ENCODE results near the gene STIM2.

The STIM2 gene

DNA sequence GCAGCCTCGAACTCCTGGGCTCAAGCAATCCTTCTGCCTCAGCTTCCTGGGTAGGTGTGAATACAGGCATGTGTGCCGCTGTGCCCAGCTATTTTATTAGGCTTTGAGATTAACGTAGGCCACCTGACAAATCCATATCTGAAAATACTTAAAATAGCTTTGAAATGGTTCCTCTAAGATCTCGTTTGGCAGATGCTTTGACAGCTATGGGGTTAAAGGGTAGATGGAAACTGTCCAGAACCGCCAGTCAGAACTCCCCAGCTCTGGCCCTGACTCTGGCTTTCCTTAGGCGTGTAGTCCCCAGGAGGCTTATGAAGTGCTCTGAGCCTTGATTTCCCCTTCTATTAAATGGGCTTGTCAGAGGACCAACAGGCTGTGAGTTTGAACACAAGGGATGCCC lies 32.8 kb upstream of the STIM2 start:
- TF ChIP-seq GATA2 (IDR thresholded peaks at IDR 0.05; ENCODE audit: low read depth, low read length) (no peak), GATA3 (IDR thresholded peaks at IDR 0.05; ENCODE audit: low read depth, low read length) (no peak)

DNA sequence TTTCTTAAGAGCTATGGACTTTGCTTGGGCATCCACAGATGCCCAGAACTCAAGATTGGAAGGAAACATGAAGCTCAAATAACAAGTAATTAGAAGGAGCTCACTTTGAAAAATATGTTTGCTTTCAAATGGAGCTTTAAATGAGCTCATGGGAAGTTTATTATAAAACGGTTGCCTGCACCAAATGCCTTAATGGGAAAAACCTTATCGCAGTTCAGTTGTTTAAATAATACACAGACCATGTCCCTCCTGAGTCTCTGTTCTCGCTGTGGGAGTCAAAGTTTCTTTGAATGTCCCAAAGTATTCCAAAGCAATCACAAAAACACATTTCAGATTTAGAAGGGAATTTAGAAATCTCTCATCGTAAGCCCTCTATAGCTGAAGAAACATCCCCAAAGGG lies 31.6 kb upstream of the STIM2 start:
- TF ChIP-seq GATA2 (IDR thresholded peaks at IDR 0.05; ENCODE audit: low read depth, low read length) (no peak), GATA3 (IDR thresholded peaks at IDR 0.05; ENCODE audit: low read depth, low read length) (no peak)

DNA sequence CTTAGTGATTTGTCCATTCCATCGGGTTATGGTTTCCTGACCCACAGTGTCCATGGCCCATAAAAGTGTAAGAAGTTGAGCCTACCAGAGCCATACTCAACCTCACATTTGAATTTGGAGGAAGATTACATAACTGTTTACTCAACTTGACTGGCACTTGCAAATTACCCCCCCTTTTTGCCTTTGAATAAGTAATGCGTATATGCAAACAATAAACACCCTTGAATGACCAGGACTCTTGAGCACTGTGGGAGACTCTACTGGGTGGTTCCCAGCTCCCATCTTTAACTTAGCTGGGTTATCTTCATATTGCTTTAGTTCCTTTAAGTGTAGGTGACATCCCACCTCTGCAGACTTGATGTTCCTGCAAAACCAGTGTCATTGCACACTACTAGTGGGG lies 30.6 kb upstream of the STIM2 start:
- TF ChIP-seq GATA3 (IDR thresholded peaks at IDR 0.05; ENCODE audit: low read depth, low read length) (no peak), GATA2 (IDR thresholded peaks at IDR 0.05; ENCODE audit: low read depth, low read length) (no peak)

DNA sequence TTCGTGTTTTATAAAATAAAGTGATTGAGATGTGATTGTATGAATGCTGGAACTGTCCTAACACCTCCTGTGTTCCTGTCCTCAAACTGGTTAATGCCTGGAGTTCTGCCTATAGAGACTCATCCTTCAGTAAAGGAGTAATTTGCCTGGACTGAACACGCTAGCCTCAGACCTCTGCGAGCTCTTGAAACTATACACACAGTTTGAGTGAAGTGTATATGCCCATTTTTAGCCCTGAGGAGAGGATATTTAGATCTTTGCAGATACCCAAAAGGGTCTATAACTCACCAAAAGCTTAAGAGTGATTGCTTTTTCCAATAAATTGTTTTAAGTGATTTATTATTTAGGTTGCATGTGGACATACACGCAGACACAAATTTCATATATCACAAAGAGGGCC lies 29.9 kb upstream of the STIM2 start:
- TF ChIP-seq GATA3 (IDR thresholded peaks at IDR 0.05; ENCODE audit: low read depth, low read length) (no peak), GATA2 (IDR thresholded peaks at IDR 0.05; ENCODE audit: low read depth, low read length) (no peak)

DNA sequence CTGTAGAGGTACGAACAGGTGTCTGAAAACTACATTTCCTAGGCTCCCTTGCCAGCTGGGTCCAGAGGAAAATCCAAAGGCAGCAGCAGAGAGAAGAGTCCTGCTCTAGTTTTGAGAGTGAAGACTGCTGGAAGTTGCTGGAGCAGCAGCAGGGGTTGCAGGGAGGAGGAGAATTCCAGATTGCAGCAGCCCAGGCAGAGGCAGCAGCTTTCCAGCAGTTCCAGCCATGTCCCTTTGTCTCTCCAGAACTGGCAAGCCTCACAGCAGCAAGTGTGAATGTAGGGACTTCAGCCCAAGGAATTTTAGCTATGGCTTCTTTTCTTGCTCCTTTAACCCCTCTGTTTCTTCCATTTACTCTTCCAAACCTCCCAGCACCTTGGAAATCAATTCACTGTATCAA lies 24.1 kb upstream of the STIM2 start:
- TF ChIP-seq GATA2 (IDR thresholded peaks at IDR 0.05; ENCODE audit: low read depth, low read length) (no peak), GATA3 (IDR thresholded peaks at IDR 0.05; ENCODE audit: low read depth, low read length) (no peak)

DNA sequence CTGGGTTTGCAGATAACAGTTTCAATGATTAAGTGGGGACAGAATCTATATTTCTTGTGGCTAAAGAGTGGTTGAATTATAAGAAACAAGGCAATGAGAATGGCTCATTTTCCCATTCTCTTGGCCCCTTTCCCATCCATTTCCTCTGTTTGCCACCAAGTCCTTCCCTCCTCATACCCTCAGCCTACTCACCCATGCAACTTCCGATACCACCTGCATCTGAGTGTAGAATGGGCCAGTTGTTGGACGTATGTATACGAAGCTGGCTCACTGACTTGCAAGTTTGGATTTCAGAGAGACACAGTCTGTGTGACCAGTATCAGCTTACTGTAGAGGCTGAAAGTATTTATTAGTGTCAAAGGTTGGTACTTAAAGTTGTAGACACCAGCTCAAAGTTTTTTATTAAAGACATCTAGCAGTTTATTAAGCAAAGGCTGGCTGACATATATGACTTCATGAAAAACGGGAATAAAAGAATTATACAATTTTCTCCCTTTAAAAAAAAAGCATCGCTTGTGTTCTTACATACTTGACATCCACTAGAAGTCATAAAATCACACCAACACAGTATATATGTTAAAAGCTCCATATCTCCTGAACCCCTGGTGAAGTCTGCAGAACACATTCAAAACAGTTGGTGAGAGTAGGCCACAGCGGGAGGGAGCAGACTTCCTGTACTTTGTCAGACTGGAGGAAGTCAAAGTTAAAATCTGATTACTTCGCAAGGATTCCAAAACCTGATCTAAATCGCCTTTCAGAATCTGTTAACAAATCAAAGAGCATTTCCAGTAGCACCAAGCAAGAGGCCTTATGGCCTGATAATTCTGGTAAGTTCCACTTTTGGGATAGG lies 22.4 kb upstream of the STIM2 start:
- TF ChIP-seq GATA2 (IDR thresholded peaks at IDR 0.05; ENCODE audit: low read depth, low read length) (no peak), GATA3 (IDR thresholded peaks at IDR 0.05; ENCODE audit: low read depth, low read length) (no peak)

DNA sequence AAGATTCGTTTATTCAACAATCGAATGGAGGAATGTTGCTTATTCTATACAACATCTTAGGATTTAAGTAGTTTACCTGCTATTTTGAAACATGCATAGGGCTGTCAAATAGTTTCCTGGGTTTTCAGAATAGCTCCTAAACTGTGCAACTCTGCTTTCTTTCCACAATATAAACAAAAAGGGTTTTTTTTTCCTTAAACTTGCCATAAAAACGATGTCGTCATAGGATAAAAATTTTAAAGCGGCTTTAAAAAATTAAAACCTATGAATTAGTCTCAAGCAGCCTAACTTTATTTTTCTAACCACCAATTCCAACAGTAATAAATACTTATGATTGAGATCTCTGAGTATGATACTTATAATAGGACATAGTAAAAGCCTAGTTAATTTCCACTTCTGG lies 21.6 kb upstream of the STIM2 start:
- TF ChIP-seq GATA3 (IDR thresholded peaks at IDR 0.05; ENCODE audit: low read depth, low read length) (no peak), GATA2 (IDR thresholded peaks at IDR 0.05; ENCODE audit: low read depth, low read length) (no peak)

DNA sequence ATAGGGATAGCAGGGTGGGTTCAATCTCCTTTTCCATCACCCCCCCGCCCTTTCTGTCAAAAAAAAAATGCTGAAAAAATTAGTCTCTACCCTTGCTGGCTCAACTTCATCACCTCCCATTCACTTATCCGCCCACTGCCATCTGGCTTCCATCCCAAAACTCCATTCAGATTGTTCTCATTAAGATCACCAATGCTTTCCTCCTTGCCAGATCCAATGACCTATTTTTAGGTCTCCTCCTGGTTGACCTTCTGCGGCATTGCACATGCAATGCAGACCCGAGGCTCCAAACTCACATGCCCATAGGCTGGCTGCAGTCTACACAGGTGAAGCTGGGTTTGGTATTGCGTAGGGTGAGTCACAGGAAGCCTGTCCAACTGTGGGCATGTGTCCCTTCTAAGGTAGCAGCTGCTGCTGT lies 21.1 kb upstream of the STIM2 start:
- TF ChIP-seq GATA3 (IDR thresholded peaks at IDR 0.05; ENCODE audit: low read depth, low read length) = no peak
- no peak; the same call in 1 of the 2 replicates for TF ChIP-seq GATA2 (IDR thresholded peaks at IDR 0.05; ENCODE audit: low read depth, low read length)

DNA sequence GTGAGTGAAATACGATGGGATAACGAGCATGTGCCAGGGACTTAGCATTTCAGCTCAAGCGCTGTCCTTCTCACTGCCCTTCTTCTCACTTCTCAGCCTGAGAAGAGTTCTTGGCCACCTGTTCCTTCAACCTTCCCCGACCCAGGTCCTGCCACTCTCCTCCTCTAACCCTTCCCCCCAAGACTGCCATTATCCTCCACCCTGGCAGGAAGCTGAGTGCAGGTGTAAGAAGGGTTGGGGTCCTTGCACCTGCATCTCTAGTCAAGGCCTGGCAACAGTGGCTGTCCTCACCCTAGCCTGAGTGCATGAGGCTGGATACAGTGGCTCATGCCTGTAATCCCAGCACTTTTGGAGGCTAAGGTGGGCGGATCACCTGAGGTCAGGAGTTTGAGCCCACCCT lies 19.9 kb upstream of the STIM2 start:
- TF ChIP-seq GATA2 (IDR thresholded peaks at IDR 0.05; ENCODE audit: low read depth, low read length) = no peak
- no peak for TF ChIP-seq GATA3 (IDR thresholded peaks at IDR 0.05; ENCODE audit: low read depth, low read length)

DNA sequence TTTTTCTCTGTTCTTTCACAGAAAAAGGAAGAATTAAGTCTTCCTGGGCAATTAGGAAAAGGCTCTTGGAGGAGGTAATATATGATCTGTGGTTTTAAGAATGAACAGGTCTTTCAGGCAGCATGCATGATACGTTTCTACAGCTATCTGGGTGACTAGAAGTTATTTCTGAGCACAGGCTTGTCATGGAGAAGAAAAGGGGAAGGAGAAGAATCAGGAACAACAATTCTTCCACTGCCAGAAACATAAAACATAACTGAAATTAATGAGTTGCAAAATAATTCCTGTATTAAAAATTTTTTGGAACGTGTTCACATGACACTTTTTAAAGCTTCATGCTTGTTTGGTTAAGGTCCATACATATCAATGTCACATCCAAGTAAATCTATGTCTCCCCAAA lies 17.7 kb upstream of the STIM2 start:
- TF ChIP-seq GATA2 (IDR thresholded peaks at IDR 0.05; ENCODE audit: low read depth, low read length) (no peak), GATA3 (IDR thresholded peaks at IDR 0.05; ENCODE audit: low read depth, low read length) (no peak)

DNA sequence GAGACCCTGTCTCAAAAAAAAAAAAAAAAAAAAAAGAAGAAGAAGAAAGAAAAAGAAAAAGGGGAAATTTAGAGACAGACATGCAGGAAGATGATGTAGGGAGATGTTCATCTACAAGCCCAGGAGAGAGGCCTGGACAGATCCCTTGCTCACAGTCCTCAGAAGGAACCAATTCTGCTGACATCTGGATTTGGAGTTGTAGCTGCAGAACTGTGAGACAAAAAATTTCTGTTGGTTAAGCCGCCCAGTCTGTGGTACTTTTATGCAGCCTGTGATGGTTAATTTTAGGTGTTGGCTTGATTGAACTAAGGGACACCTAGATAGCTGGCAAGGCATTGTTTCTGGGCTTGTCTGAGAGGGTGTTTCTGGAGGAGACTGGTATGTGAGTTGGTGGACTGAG lies 10.1 kb upstream of the STIM2 start:
- TF ChIP-seq GATA3 (IDR thresholded peaks at IDR 0.05; ENCODE audit: low read depth, low read length) (no peak), GATA2 (IDR thresholded peaks at IDR 0.05; ENCODE audit: low read depth, low read length) (no peak)

DNA sequence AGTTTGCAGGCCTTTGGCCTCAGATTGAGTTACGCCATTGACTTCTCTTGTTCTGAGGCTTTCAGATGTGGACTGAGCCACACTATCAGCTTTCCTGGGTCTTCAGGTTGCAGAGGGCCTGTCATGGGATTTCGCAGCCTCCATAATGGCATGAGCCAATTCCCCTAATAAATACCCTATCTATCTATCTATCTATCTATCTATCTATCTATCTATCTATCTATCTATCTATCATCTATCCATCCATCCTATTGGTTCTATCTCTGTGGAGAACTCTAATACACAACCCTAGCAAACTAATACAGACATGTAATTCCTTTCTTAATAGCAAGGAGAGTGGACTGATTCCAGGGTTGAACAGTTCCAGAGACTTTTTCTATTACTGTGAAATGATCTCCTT lies 9.5 kb upstream of the STIM2 start:
- no peak for TF ChIP-seq GATA3 (IDR thresholded peaks at IDR 0.05; ENCODE audit: low read depth, low read length)
- no peak for TF ChIP-seq GATA2 (IDR thresholded peaks at IDR 0.05; ENCODE audit: low read depth, low read length)

DNA sequence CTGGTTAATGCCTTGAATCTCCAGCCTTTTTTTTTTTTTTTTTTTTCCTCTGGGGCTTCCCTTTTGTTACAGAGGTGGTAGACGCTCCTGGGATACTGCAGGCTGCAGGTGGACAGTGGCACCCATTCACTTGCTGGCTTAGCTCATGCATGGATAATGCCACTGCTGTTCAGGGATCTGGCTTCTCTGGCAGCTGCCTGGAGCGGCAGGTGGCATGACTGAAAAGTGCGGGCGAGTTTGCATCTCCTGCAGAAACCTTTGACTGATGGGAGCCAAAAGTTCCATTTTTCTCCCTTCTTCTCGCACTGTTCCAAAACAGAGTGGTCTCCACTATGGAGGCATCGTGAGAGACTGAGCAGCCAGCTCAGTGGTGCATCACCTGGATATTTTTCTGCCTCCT lies 5.9 kb upstream of the STIM2 start:
- TF ChIP-seq GATA3 (IDR thresholded peaks at IDR 0.05; ENCODE audit: low read depth, low read length) (no peak), GATA2 (IDR thresholded peaks at IDR 0.05; ENCODE audit: low read depth, low read length) (no peak)

DNA sequence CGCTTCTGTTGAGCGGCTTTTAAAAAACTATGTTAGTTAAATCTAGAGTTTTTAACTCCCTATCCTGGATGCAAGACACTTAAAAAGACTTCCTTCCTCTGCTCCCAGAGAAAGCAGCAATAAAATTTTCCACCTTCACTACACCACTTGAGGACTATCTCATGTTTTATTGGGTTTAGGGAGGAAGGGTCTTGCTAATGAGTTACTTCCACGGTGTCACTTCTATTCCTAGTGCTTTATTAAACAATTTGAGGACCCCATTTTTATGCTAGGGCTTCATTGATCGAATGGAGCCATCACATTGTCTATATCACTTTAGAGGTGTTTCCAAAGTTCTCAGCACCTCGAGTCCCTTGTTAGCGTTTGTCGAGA lies 3.7 kb upstream of the STIM2 start:
- TF ChIP-seq GATA3 (IDR thresholded peaks at IDR 0.05; ENCODE audit: low read depth, low read length) (no peak), GATA2 (IDR thresholded peaks at IDR 0.05; ENCODE audit: low read depth, low read length) (no peak)

DNA sequence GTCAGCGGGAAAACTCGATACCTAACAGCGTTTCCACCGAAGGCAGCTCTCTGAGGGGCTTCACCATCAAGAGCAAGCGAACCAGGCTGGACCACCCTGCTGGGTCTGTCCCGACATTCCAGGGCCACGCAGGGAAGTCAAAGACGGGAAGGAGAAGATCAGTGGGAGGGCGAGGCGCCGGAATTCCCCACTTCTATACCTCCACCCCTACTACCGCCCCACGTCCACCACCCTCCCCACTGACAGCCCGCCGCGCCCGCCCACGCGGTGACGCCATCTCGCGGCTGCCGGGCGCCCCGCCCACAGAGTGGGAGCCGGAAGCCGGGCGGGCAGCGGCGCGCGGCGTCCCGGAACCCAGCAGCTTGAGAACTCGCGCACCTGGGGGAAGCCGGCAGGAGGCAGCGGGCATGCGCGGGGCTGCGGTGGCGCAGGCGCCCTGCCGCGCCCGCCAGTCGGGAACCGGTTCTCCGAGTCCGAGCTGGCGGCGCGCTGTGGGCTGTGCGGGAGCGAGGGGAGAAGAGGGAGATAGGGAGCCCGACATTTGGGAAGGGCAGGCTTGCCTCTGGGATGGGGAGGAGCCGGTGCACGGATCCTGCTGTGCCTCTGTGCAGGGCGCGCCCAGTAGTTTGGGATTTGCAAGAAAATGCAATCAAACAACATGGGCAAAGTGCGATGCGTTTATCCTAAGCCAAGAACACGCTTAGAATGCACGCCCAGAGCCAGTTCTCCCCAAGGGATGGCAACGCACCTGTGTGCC lies 3.2 kb upstream of the STIM2 start:
- no peak for TF ChIP-seq GATA3 (IDR thresholded peaks at IDR 0.05; ENCODE audit: low read depth, low read length)
- TF ChIP-seq GATA2 (IDR thresholded peaks at IDR 0.05; ENCODE audit: low read depth, low read length) = no peak

All from SH-SY5Y (cell line).